PC-9 (cell line): ENCODE data around the gene RDH13.

Experiments used
- CTCF ChIP-seq: fragments of 200-600 bp; sonication (generic); conservative IDR thresholded peaks from 2 replicates; pipeline ENCODE4 v1.6.1; 2017; ENCODE audit warnings: mixed run types, antibody characterized with exemption, mild to moderate bottlenecking, moderate library complexity
- EZH2 ChIP-seq: fragments of 200-600 bp; sonication (generic); IDR thresholded peaks from 2 replicates; pipeline ENCODE4 v1.8.0; 2017; ENCODE audit warnings: antibody characterized with exemption, low read depth

GRCh38 chr19:55092423-55093318 lies 29.7 kb upstream of the RDH13 start:
- TF ChIP-seq CTCF, result no peak
- no peak for TF ChIP-seq EZH2
